HEK293 (cell line): ENCODE data around the gene PEX26.

ENCODE experiments used
- IKZF3 ChIP-seq: fragments of 450-650 bp; IDR thresholded peaks from 2 replicates; pipeline ENCODE4 v1.5.0; 2018; ENCODE audit warnings: missing biosample characterization, mild to moderate bottlenecking, missing genetic modification characterization, moderate library complexity
- KLF17 ChIP-seq: fragments of 450-650 bp; formaldehyde crosslinking; IDR thresholded peaks from 2 replicates; pipeline ENCODE4 v1.5.1; 2016; ENCODE audit warnings: missing biosample characterization, missing genetic modification characterization
- SP2 ChIP-seq: fragments of 450-650 bp; formaldehyde crosslinking; IDR thresholded peaks from 2 replicates; pipeline ENCODE4 v1.5.1; 2016; ENCODE audit warnings: missing biosample characterization, missing genetic modification characterization
- ZBTB17 ChIP-seq: fragments of 450-650 bp; formaldehyde crosslinking; IDR thresholded peaks from 2 replicates; pipeline ENCODE4 v1.5.1; 2016; ENCODE audit warnings: missing biosample characterization, missing genetic modification characterization
- ZBTB8A ChIP-seq: fragments of 450-650 bp; formaldehyde crosslinking; IDR thresholded peaks from 2 replicates; pipeline ENCODE4 v1.5.1; 2016; ENCODE audit warnings: missing biosample characterization, missing genetic modification characterization
- ZFP37 ChIP-seq: fragments of 450-650 bp; formaldehyde crosslinking; IDR thresholded peaks from 2 replicates; pipeline ENCODE4 v1.5.1; 2016; ENCODE audit warnings: missing biosample characterization, missing genetic modification characterization
- ZNF248 ChIP-seq: fragments of 450-650 bp; formaldehyde crosslinking; IDR thresholded peaks from 2 replicates; pipeline ENCODE4 v1.5.1; 2017; ENCODE audit warnings: missing biosample characterization, missing genetic modification characterization
- ZNF335 ChIP-seq: fragments of 450-650 bp; formaldehyde crosslinking; conservative IDR thresholded peaks from 2 replicates; pipeline ENCODE4 v1.5.1; 2016; ENCODE audit warnings: missing biosample characterization, missing genetic modification characterization
- ZNF398 ChIP-seq: fragments of 450-650 bp; formaldehyde crosslinking; IDR thresholded peaks from 2 replicates; pipeline ENCODE4 v1.5.1; 2017; ENCODE audit warnings: missing biosample characterization, missing genetic modification characterization
- ZNF558 ChIP-seq: fragments of 450-650 bp; formaldehyde crosslinking; IDR thresholded peaks from 2 replicates; pipeline ENCODE4 v1.5.1; 2016; ENCODE audit warnings: missing biosample characterization, missing genetic modification characterization
- TF ChIP-seq, protein P1 (sequence below): fragments of 450-650 bp; formaldehyde crosslinking; IDR thresholded peaks from 2 replicates; pipeline ENCODE4 v1.5.1; 2016; ENCODE audit warnings: missing biosample characterization, missing genetic modification characterization
- TF ChIP-seq, protein P2 (sequence below): fragments of 450-650 bp; formaldehyde crosslinking; IDR thresholded peaks from 2 replicates; pipeline ENCODE4 v1.5.1; 2016; ENCODE audit warnings: missing biosample characterization, missing genetic modification characterization

GRCh38 chr22:18087350-18087855 lies 9.6 kb downstream of the PEX26 start:
- TF ChIP-seq, protein P1, sequence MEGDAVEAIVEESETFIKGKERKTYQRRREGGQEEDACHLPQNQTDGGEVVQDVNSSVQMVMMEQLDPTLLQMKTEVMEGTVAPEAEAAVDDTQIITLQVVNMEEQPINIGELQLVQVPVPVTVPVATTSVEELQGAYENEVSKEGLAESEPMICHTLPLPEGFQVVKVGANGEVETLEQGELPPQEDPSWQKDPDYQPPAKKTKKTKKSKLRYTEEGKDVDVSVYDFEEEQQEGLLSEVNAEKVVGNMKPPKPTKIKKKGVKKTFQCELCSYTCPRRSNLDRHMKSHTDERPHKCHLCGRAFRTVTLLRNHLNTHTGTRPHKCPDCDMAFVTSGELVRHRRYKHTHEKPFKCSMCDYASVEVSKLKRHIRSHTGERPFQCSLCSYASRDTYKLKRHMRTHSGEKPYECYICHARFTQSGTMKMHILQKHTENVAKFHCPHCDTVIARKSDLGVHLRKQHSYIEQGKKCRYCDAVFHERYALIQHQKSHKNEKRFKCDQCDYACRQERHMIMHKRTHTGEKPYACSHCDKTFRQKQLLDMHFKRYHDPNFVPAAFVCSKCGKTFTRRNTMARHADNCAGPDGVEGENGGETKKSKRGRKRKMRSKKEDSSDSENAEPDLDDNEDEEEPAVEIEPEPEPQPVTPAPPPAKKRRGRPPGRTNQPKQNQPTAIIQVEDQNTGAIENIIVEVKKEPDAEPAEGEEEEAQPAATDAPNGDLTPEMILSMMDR (tag by site-specific recombination), result no peak
- no peak for TF ChIP-seq ZNF248 (tag by site-specific recombination)
- no peak for TF ChIP-seq KLF17 (tag by site-specific recombination)
- no peak for TF ChIP-seq ZNF558 (tag by site-specific recombination)
- TF ChIP-seq, protein P2, sequence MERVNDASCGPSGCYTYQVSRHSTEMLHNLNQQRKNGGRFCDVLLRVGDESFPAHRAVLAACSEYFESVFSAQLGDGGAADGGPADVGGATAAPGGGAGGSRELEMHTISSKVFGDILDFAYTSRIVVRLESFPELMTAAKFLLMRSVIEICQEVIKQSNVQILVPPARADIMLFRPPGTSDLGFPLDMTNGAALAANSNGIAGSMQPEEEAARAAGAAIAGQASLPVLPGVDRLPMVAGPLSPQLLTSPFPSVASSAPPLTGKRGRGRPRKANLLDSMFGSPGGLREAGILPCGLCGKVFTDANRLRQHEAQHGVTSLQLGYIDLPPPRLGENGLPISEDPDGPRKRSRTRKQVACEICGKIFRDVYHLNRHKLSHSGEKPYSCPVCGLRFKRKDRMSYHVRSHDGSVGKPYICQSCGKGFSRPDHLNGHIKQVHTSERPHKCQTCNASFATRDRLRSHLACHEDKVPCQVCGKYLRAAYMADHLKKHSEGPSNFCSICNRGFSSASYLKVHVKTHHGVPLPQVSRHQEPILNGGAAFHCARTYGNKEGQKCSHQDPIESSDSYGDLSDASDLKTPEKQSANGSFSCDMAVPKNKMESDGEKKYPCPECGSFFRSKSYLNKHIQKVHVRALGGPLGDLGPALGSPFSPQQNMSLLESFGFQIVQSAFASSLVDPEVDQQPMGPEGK (tag by site-specific recombination), result no peak
- no peak for TF ChIP-seq ZNF398 (tag by site-specific recombination)
- TF ChIP-seq ZFP37 (tag by site-specific recombination), result no peak
- TF ChIP-seq ZNF335 (tag by site-specific recombination), result no peak
- TF ChIP-seq SP2, result no peak
- TF ChIP-seq IKZF3, result no peak
- no peak for TF ChIP-seq ZBTB17 (tag by site-specific recombination)
- no peak for TF ChIP-seq ZBTB8A
